ENCODE data around the gene GCH1. TPM values are rescaled to one million over a fixed set of nuclear protein-coding genes. Genes with fewer than 3 reads are reported as not detected.

GCH1 gene
- total RNA-seq, 4 donors from 2014 or later, result 9.5 to 14.3 (median 12.1) TPM

DNA sequence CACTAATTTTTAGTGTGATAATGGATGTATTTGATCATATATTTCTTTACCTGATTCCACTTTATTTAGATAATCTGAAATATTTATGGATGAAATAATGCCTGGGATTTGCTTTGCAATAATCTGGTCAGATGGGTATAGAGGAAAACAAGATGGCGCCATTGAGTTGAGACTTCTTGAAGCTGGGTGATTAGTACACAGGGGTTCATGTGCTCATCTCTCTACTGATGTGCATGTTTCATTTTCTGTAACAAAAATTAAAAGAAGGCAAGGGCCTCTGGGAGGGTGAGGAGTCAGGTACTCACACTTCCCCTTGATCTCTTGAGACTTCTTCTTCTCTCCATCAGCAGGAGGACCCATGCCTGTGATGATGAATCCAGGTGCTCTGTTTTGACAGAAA lies 61.8 kb downstream of the GCH1 start:
- 96% methylated on average over 1 of the region's 1 CpG for WGBS
- no peaks in the 10 kb centered on the region for H3K27me3 ChIP-seq
- no peak overlapping the region for H3K4me3 ChIP-seq
- TF ChIP-seq POLR2A (IDR thresholded peaks at IDR 0.05) (no peak), EP300 (IDR thresholded peaks at IDR 0.05) (no peak), POLR2AphosphoS5 (IDR thresholded peaks at IDR 0.05) (no peak)
- TF ChIP-seq, protein P1, sequence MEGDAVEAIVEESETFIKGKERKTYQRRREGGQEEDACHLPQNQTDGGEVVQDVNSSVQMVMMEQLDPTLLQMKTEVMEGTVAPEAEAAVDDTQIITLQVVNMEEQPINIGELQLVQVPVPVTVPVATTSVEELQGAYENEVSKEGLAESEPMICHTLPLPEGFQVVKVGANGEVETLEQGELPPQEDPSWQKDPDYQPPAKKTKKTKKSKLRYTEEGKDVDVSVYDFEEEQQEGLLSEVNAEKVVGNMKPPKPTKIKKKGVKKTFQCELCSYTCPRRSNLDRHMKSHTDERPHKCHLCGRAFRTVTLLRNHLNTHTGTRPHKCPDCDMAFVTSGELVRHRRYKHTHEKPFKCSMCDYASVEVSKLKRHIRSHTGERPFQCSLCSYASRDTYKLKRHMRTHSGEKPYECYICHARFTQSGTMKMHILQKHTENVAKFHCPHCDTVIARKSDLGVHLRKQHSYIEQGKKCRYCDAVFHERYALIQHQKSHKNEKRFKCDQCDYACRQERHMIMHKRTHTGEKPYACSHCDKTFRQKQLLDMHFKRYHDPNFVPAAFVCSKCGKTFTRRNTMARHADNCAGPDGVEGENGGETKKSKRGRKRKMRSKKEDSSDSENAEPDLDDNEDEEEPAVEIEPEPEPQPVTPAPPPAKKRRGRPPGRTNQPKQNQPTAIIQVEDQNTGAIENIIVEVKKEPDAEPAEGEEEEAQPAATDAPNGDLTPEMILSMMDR (IDR thresholded peaks at IDR 0.05), result no peak
- DNase-seq (ENCODE audit: low spot score in 2 of 2), result no peak
- no peaks in the 10 kb centered on the region for H3K9me3 ChIP-seq
- no peaks in the 10 kb centered on the region for H3K36me3 ChIP-seq
- no peak overlapping the region for H3K27ac ChIP-seq
- H3K4me1 ChIP-seq, result peaks cover 11% of the 10 kb centered on the region

GRCh38 chr14:54840336-54840735 lies 62.3 kb downstream of the GCH1 start:
- Histone ChIP-seq H3K36me3 (no peaks in the 10 kb centered on the region), H3K27ac (peak overlapping the region; percentile 68), H3K9me3 (no peaks in the 10 kb centered on the region), H3K4me3 (no peak overlapping the region), H3K4me1 (peaks cover 11% of the 10 kb centered on the region), H3K27me3 (no peaks in the 10 kb centered on the region)
- WGBS, result 65% methylated on average over 3 of the region's 3 CpGs
- TF ChIP-seq POLR2AphosphoS5 (IDR thresholded peaks at IDR 0.05) (no peak), POLR2A (IDR thresholded peaks at IDR 0.05) (no peak), EP300 (IDR thresholded peaks at IDR 0.05) (no peak)
- TF ChIP-seq, protein P1 (IDR thresholded peaks at IDR 0.05), result no peak
- no peak for DNase-seq (ENCODE audit: low spot score in 2 of 2)

DNA sequence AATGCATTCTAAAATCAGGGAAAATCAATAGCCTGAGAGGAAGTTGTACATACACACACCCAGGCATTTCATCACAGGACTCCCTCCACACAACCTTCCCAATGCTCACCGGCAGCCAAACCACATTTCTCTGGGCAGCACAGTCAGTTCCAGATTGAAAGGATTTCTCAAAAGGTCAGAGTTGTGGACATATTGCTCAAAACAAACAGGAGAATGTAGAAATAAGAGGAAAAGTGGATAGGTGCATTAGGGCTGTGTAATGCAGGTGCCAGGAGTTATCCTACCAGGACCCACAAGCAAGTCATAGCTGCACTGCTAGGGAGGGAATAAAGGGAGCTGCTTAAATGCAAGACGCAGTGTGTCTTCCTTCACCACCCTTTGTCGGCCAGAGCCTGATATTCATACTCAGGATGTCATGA lies 62.9 kb downstream of the GCH1 start:
- H3K27ac ChIP-seq, result peak overlapping the region; percentile 68
- TF ChIP-seq POLR2A (IDR thresholded peaks at IDR 0.05) (no peak), EP300 (IDR thresholded peaks at IDR 0.05) (no peak), POLR2AphosphoS5 (IDR thresholded peaks at IDR 0.05) (no peak)
- TF ChIP-seq, protein P1 (IDR thresholded peaks at IDR 0.05), result no peak
- H3K4me1 ChIP-seq, result peaks cover 11% of the 10 kb centered on the region
- H3K36me3 ChIP-seq, result no peaks in the 10 kb centered on the region
- DNase-seq (ENCODE audit: low spot score in 2 of 2), result no peak
- H3K4me3 ChIP-seq, result no peak overlapping the region
- H3K9me3 ChIP-seq, result no peaks in the 10 kb centered on the region
- WGBS, result 61% methylated on average over 3 of the region's 3 CpGs
- H3K27me3 ChIP-seq, result no peaks in the 10 kb centered on the region

DNA sequence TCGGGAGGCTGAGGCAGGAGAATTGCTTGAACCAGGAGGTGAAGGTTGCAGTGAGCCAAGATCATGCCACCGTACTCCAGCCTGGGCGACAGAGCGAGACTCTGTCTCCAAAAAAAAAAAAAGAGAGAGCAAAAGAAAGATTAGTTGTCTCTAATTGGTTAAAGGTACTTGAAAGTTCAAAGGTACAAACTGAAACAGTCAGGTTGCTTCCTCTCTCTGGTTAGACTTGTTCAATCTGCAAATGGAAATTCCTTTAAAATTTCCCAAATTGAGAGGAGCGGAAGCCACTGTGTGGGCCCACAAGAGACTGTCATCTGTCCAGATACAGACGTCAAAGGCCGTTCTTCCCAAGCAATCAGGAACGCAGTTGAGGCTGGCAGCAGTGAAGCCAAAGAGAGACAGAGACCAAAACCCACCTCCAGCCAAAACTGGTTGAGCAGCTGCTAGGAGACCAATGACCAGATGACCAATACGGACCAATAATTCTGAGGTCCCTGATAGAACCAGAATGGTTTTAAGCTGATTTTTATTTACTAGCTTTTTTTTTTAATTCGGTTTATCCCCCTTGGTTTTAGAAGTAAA lies 63.6 kb downstream of the GCH1 start:
- no peaks in the 10 kb centered on the region for H3K36me3 ChIP-seq
- DNase-seq (ENCODE audit: low spot score in 2 of 2), result no peak
- TF ChIP-seq POLR2AphosphoS5 (IDR thresholded peaks at IDR 0.05), result no peak
- TF ChIP-seq, protein P1 (IDR thresholded peaks at IDR 0.05), result no peak
- TF ChIP-seq POLR2A (IDR thresholded peaks at IDR 0.05), result no peak
- no peak for TF ChIP-seq EP300 (IDR thresholded peaks at IDR 0.05)
- H3K4me1 ChIP-seq, result peaks cover 11% of the 10 kb centered on the region
- H3K4me3 ChIP-seq, result no peak overlapping the region
- H3K9me3 ChIP-seq, result no peaks in the 10 kb centered on the region
- H3K27me3 ChIP-seq, result no peaks in the 10 kb centered on the region
- H3K27ac ChIP-seq, result no peak overlapping the region
- 87% methylated on average over 10 of the region's 10 CpGs for WGBS

GRCh38 chr14:54837508-54838149 lies 65.0 kb downstream of the GCH1 start:
- no peak overlapping the region for H3K27ac ChIP-seq
- no peaks in the 10 kb centered on the region for H3K36me3 ChIP-seq
- no peak for DNase-seq (ENCODE audit: low spot score in 2 of 2)
- H3K4me1 ChIP-seq, result peaks cover 11% of the 10 kb centered on the region
- no peak for TF ChIP-seq POLR2AphosphoS5 (IDR thresholded peaks at IDR 0.05)
- TF ChIP-seq, protein P1 (IDR thresholded peaks at IDR 0.05), result no peak
- no peak for TF ChIP-seq EP300 (IDR thresholded peaks at IDR 0.05)
- no peak for TF ChIP-seq POLR2A (IDR thresholded peaks at IDR 0.05)
- H3K9me3 ChIP-seq, result no peaks in the 10 kb centered on the region
- WGBS, result 89% methylated on average over 2 of the region's 2 CpGs
- no peak overlapping the region for H3K4me3 ChIP-seq
- H3K27me3 ChIP-seq, result no peaks in the 10 kb centered on the region

Data from suprapubic skin (tissue), 4 donors.